Cardiac septum (tissue), 1 donor: ENCODE data around the gene UROC1. TPM values are rescaled to one million over a fixed set of nuclear protein-coding genes. Genes with fewer than 3 reads are reported as not detected.

Source experiments
- DNase-seq: peaks from one replicate; pipeline ENCODE4 v3.0.0-alpha.2; 2020; ENCODE audit warnings: low spot score
- intact Hi-C: fragments of 100-400 bp; cut with DNase I; formaldehyde crosslinking; loops from one replicate; pipeline ENCODE4 v1.14.0; 2022
- total RNA-seq: library from RNA; stranded (reverse); fragmentation: NEBNext Ultra II Directional; extraction: Animal tissue kit (Norgen Biotek cat#: 25700); gene quantifications from one replicate; pipeline ENCODE4 v1.2.1, GENCODE V29; 2021
- donor health status: DM: no; HTN: no; CAD: no.

The UROC1 gene
- total RNA-seq, 1 donor from 2014 or later = not detected

DNA sequence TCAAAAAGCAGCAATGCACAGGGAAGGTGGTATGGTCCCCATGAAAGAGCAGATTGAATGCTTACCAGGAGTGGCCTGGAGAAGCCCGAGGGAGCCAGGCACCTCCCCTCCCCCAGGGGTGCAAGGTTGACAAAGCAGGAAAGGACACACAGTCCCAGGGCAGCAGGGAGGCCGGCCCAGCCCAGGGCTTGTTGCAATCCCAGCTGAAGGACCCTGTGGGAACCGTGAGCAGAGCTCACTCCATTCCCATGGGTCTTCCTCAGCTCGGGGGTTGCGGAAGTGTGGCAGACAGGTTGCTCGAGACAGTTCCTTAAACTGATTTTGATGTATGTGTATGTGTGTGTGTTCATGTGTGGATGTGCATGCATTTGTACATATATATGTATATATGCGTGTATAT, 15.8 kb downstream of the UROC1 start:
- intact Hi-C loops = no loop called here
- no peak for DNase-seq

DNA sequence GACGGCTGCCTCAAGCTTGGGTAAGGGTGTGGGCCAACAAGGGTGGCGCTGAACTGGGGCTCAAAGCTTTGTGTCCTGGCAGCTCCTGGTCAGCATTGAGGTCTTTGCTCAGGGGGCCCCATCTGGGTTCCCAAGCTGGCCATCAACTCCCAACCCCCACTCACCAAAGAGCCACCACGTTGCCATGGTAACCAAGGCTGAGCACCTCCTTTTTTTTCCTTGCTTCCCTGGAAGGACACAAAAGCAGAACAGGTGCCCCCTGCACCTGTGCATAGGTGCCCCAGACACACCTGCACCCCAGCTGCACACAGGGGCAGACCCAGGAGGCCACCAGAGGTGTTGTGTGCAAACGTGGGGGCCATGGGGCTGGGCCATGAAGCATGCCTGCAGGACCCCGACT, 16.5 kb downstream of the UROC1 start:
- intact Hi-C loops = no loop called here
- DNase-seq = no peak

- DNase-seq = no peak
- intact Hi-C loops = no loop called here
These were observed 17.6 kb downstream of the UROC1 start for GRCh38 chr3:126500016-126500415.

GRCh38 chr3:126499401-126499800, 18.2 kb downstream of the UROC1 start:
- intact Hi-C loops = no loop called here
- DNase-seq = no peak

DNA sequence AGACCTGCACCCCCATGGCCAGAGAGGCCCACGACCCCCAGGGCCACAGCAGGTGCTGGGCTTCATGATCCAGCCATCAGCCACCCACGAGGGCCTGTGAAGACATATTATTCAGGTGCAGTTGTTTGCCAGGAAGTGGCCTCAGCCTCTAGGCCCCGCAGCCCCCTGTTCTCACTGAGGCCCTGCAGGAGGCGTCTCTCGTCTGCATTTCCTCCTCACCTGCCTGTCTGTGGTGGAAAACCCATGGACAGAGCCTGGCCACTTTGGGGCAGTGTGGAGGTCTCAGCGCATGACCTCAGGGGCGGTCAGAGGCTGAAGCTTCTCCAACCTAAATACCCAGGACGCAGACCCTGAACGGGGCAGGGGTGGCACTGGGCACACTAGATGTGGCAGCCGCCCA, 18.6 kb downstream of the UROC1 start:
- intact Hi-C loops = no loop called here
- DNase-seq = no peak

GRCh38 chr3:126498461-126498860, 19.1 kb downstream of the UROC1 start:
- intact Hi-C loops = no loop called here
- no peak for DNase-seq

DNA sequence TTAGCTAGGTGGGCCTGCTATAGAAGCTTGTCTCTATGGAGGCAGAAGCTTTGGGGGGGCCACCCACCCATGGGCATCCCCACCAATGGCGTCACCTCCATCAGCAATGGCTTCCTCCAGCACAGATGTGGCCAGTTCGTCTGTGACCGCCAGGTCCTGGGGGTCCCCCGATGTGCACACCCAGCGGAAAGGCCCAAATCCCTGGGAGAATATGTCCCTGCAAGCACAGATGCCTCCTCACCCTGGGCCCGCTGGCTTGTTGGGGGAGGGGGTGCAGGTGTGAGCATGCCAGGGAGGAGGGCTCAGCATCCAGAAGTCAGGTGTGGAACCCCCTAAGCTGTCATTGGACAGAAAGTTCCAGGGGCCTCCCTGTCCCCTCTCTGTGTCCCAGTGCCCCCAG, 19.6 kb downstream of the UROC1 start:
- no peak for DNase-seq
- intact Hi-C loops = no loop called here

DNA sequence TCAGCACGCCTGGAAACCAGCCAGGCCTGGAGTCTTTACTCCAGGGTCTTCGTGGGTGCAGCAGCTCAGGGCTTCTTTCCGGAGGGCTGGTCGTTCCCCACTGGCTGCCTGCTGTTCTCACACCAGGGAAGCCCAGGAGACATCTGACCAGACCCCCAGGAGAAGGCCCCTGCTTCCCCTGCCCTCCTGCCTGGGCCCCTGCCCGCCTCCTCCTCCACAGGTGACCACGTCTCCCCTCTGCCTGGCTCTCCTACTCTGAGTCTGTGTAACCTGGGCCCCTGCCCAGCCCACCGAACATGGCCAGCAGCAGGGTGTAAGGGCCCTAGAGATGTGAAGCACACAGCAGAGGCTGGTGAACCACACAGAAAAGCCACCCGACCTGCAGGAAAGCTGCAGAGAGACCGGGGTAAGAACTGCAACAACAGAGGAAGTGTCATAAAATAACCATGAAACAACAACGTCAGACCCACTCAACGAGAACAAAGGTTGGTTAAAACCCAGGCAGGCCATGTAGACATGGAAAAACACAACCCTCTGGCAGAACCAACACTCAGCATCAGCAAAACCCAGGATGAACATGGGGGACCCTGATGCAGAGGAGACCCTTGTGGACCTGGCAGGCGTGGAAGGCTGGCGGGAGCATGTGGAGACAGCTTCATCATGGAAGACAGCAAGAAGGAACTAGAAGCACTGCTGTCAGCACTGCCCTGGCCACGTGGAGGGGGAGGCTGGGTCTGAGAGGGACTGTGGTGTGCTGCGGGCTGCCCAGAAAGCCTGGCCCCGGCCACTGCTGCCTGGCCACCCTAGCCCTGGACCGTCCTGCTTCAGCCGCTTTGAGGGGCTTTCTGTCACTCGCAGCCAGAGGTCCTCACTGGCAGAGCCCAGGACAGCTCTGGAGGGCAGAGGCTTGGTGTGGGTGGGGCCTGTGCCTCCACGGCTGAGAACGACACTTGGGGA, 20.4 kb downstream of the UROC1 start:
- DNase-seq = no peak
- intact Hi-C loops = no loop called here

GRCh38 chr3:126495786-126496185, 21.8 kb downstream of the UROC1 start:
- intact Hi-C loops = no loop called here
- DNase-seq = no peak

GRCh38 chr3:126494970-126495230, 22.7 kb downstream of the UROC1 start:
- intact Hi-C loops = no loop called here
- DNase-seq = no peak

DNA sequence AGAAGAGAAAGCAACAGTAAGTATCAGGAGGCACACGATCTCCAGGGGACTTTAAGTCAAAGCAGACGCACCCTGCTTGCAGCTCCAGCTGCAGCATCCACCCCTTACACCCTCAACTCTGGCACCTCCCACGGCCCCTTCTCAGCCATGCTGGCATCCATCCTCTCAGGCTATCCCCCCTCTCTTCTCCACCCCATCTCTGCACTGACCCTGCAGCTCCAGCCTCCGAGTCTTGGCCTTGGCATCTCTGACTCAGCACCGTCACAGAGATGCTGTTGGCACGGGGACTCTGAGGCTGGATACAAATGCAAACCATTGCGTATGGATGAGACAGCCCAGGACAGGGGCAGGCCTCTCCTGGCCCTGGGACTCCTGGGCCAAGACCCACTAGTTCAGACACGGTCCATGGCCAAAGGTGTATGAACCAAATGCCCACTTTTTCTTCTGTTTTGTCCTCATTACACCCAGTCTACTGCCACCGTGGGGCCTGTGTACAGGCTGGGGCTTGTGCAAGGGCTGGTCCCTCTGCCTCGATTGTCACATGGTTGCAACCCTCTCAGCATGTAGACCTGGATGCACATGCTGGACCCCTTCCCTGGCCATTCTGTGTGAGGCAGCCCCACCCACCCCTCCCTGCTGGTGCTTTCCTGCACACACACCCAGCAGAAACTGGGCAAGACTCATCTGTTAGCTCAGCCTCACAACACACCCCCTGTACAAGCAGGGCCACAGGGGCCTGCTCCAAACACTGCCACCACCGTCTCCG, 23.2 kb downstream of the UROC1 start:
- no peak for DNase-seq
- intact Hi-C loops = no loop called here

- no peak for DNase-seq
- intact Hi-C loops = no loop called here
These were observed 23.8 kb downstream of the UROC1 start for GRCh38 chr3:126493739-126494138.

DNA sequence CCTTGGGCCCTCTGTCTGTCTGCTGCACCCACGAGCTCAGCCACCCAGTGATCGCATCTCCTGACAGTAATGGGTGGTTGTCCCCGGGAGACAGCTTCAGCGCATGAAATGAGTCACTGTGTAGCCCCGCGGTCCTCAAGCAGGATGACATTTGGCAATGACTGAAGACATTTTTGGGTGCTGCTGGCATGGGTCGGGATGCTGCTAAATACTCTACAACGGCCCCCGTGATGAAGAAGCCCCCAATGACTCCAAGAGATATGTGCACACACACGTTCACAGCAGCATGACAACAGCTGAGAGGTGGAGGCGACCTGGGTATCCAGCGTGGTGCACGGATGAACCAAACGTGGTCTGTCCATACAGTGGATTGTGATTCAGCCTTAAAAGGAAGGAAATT, 24.5 kb downstream of the UROC1 start:
- no peak for DNase-seq
- intact Hi-C loops = no loop called here

GRCh38 chr3:126491221-126492013, 26.2 kb downstream of the UROC1 start:
- intact Hi-C loops = no loop called here
- DNase-seq = no peak

DNA sequence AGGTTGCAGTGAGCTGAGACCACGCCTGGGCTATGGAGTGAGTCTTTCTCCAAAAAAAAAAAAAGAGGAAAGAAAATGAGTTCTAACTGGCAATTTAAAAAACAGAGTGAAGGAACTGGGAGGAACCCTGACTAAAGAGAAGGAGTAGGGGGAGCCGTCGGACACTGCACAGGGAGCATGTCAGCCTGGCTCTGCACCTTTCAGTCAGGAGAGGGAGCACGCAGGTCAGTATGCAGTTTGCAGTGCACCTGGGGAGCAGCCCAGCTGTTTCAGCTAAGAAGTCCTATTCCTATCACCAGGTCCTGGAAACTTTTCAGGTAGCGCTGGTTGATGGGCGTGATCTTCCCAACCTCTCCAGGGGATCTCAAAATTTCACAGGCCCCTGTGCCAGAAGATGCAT, 27.0 kb downstream of the UROC1 start:
- intact Hi-C loops = no loop called here
- no peak for DNase-seq

DNA sequence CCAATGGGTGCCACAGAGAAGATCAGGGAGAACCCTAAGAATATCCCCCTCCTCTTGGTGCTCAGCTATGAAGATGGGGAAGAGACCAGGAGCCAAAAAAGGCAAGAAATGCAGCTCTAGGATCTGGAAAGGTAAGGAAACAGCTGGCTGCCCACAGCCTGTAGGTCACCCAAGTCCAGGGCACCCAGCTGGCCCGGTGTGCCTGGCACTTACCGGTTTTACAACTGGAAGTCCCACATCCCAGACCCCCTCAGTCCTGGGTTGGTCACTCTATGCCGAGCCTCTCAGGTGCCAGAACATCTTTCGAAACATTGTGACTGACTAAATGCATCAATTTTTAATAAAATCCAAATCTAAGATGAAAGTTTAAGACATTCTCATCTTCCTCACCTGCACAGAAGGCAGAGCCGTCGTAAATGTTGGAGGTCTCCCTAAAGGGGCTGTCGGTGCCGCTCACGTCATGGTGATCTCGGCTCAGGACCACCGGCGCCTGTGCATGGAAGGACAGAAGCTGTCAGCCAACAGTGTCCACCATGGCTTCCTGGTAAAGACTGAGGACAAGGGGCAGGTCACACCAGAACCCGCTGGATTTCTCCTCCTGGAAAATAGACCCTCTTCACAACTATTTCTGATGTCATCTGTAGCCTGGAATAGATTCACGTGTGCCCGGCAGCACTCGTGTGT, 28.5 kb downstream of the UROC1 start:
- intact Hi-C loops = no loop called here
- DNase-seq = no peak

DNA sequence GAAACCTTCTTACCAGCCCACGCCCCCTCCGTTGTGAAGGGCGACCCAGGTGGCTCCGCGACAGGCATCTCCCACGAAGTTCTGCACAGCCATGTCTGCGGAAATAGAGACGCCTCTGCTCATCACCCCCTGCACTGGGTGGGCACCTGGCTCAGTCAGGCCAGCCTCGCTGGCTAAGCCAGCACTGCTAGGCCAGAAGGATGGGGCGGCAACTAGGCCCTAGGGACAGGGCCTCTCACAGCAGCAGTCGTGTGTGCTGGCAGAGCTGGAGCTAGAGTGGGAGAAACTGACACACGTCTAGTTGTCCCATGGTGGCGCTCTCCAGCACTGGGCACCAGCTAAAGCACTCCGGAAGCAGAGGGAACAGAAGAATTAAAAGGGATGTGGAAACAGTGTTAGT, 29.4 kb downstream of the UROC1 start:
- intact Hi-C loops = no loop called here

DNA sequence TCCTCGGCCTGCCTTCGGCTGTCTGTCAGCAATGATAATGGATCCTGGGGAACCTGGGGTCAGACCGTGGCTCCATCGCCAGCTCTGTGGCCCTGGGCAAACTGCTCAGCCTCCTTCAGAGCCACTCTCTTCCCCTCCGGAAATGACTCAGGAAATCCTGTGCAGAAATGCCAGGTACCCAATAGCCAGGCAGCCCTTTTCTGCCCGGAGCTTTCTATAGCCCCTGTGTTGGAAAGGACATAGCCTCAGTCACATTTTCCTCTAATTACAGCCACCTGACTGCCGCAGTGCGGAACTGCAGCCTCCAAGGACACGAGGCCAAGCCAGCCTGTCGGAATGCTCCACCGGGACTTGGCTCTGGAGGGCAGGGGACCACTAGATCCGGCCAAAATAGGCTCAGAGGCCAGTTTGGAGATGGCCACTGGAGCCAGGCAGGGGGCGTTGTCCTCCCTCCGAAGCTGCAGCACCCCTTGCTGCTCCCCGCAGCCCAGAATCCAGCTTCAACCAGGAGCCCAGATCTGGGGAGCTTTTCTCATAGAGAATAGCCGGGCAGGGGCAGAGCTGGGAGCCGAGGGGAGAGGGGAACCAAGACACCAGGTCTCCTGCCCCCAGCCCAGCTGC, 30.3 kb downstream of the UROC1 start:
- intact Hi-C loops = no loop called here
- DNase-seq = no peak

More for the DNA sequence above, 29.4 kb downstream of the UROC1 start:
- DNase-seq = no peak

DNA sequence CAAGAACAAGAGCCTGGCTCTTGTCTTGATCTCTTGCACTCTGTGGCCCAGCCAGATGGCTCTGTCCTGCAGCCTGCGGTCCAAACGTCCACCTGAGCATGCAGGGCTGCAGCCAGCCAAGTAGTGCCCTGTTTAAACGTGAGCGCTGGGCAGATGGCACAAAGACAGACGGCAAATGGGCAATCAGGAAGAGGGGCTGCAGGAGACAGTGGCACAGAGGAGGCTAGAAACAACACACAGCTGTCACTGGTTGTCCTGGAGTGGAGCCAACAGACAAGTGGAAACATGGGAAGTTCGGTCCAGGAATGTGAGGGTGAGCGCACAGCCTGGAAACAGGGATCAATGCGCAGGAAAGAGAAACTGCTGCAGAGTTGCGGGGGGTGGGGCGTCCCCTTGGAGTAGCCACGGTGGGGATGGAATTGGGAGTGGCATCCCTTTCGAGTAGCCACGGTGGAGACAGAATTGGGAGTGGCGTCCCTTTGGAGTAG, 31.2 kb downstream of the UROC1 start:
- intact Hi-C loops = no loop called here
- no peak for DNase-seq
